CD4-positive, alpha-beta T cell (primary cell): ENCODE data around the gene DES. TPM values are rescaled to one million over a fixed set of nuclear protein-coding genes. Genes with fewer than 3 reads are reported as not detected.

ENCODE experiments used
- ATAC-seq: fragments of 200-7000 bp; cut with Tn5 transposase; one replicate; pipeline ENCODE4 v1.10.0; 2022; ENCODE audit warnings: mild to moderate bottlenecking; ENCODE audit not compliant: poor library complexity
- CTCF ChIA-PET: fragments of 350-600 bp; sonication (Branson Sonifier 250); formaldehyde crosslinking; loops from one replicate; lab custom pipeline; 2021; ENCODE audit warnings: antibody characterized with exemption, inconsistent platforms; lab: Charles Lee
- POLR2A ChIA-PET: fragments of 350-600 bp; sonication (Branson Sonifier 250); formaldehyde crosslinking; loops from one replicate; lab custom pipeline; 2021; ENCODE audit warnings: antibody characterized with exemption, inconsistent platforms; lab: Charles Lee
- DNase-seq, 14 experiments: peaks; one replicate each; pipeline ENCODE4 v3.0.0-alpha.2; 2013 to 2020; ENCODE audit warnings: mixed read lengths in 2 of 14
- H3K27ac ChIP-seq, 2 donors: one replicate each; pipeline versions ENCODE4 v1.5.1 to v1.7.0; 2013; ENCODE audit warnings: low read length in 2 of 2, low read depth in 1 of 2, mild to moderate bottlenecking in 1 of 2
- H3K27me3 ChIP-seq, 2 experiments: 1 replicate in 1 of 2; 2 replicates in 1 of 2; pipeline versions ENCODE4 v1.6.1 to v1.7.0; 2013; ENCODE audit warnings: low read length in 2 of 2, control low read depth in 1 of 2, mild to moderate bottlenecking in 1 of 2, moderate library complexity in 1 of 2; ENCODE audit not compliant: insufficient read depth in 2 of 2, control insufficient read depth in 1 of 2
- H3K36me3 ChIP-seq: one replicate; pipeline ENCODE4 v1.6.1; 2013; ENCODE audit warnings: low read length, control low read depth; ENCODE audit not compliant: insufficient read depth
- H3K4me1 ChIP-seq: one replicate; pipeline ENCODE4 v1.6.1; 2013; ENCODE audit warnings: low read length, control low read depth; ENCODE audit not compliant: insufficient read depth
- H3K4me3 ChIP-seq: one replicate; pipeline ENCODE4 v1.5.1; 2013; ENCODE audit warnings: mild to moderate bottlenecking, low read length, moderate library complexity
- H3K9me3 ChIP-seq, 2 experiments: 1 replicate in 1 of 2; 2 replicates in 1 of 2; pipeline versions ENCODE4 v1.6.1 to v1.7.0; 2013; ENCODE audit warnings: low read length in 2 of 2, mild to moderate bottlenecking in 2 of 2, control low read depth in 1 of 2, moderate library complexity in 1 of 2; ENCODE audit not compliant: control insufficient read depth in 1 of 2, insufficient read depth in 1 of 2
- H3K27ac Mint-ChIP-seq: one replicate; pipeline ENCODE4 v1.8.0; 2020; ENCODE audit warnings: mixed read lengths
- H3K27me3 Mint-ChIP-seq: one replicate; pipeline ENCODE4 v1.8.0; 2021; ENCODE audit warnings: mixed read lengths
- H3K36me3 Mint-ChIP-seq: one replicate; pipeline ENCODE4 v1.8.0; 2021; ENCODE audit warnings: low read depth, mixed read lengths
- H3K4me1 Mint-ChIP-seq: one replicate; pipeline ENCODE4 v1.8.0; 2021; ENCODE audit warnings: low read depth, mixed read lengths
- H3K4me3 Mint-ChIP-seq: one replicate; pipeline ENCODE4 v1.8.0; 2020; ENCODE audit warnings: mild to moderate bottlenecking, mixed read lengths
- H3K9me3 Mint-ChIP-seq: one replicate; pipeline ENCODE4 v1.8.0; 2020; ENCODE audit warnings: mixed read lengths
- CTCF ChIP-seq: fragments of 200-600 bp; IDR thresholded peaks from one replicate; pipeline ENCODE4 v1.8.0; 2022; ENCODE audit warnings: antibody characterized with exemption, mild to moderate bottlenecking
- intact Hi-C, 2 experiments: fragments of 100-400 bp; cut with DNase I in 1 of 2; cut with micrococcal nuclease in 1 of 2; formaldehyde crosslinking; loops; one replicate each; pipeline versions ENCODE4 v1.15.1 to v1.9.0; 2023 to 2025; cut with DNase I, micrococcal nuclease
- total RNA-seq, 174 experiments: library from RNA in 2 of 174; stranded (reverse) in 2 of 174; gene quantifications; one replicate each; pipeline ENCODE4 v1.2.3 and lab custom pipeline; 2021 to 2026

The DES gene
- total RNA-seq, 2 experiments from 2014 or later: not detected

- no peaks in the 10 kb centered on the region for H3K36me3 Mint-ChIP-seq
- POLR2A ChIA-PET: no interaction called here
- DNase-seq (no peak), ATAC-seq (no peak)
- Histone ChIP-seq H3K9me3 (peaks cover 6 to 7% of the 10 kb centered on the region in 2 experiments), H3K27ac (no peak overlapping the region), H3K27me3 (peaks cover 9 to 16% of the 10 kb centered on the region in 2 experiments), H3K4me1 (no peaks in the 10 kb centered on the region), H3K36me3 (no peaks in the 10 kb centered on the region), H3K4me3 (no peak overlapping the region)
- peaks cover 49% of the 10 kb centered on the region for H3K27me3 Mint-ChIP-seq
- H3K9me3 Mint-ChIP-seq: no peaks in the 10 kb centered on the region
- no peak for TF ChIP-seq CTCF
- H3K27ac Mint-ChIP-seq: no peak overlapping the region
- no peak overlapping the region for H3K4me3 Mint-ChIP-seq
- no peaks in the 10 kb centered on the region for H3K4me1 Mint-ChIP-seq
- CTCF ChIA-PET: no interaction called here
- intact Hi-C loops: no loop called here
Observed at GRCh38 chr2:219410390-219410789, 7.8 kb upstream of the DES start.

GRCh38 chr2:219414857-219415256 is 3.3 kb upstream of the DES start:
- CTCF ChIA-PET: no interaction called here
- no peak for TF ChIP-seq CTCF

GRCh38 chr2:219415580-219416234 is 2.5 kb upstream of the DES start:
- no peak overlapping the region for H3K27ac ChIP-seq
- Mint-ChIP-seq H3K36me3 (no peaks in the 10 kb centered on the region), H3K4me1 (no peaks in the 10 kb centered on the region), H3K27ac (no peak overlapping the region), H3K9me3 (no peaks in the 10 kb centered on the region), H3K4me3 (no peak overlapping the region), H3K27me3 (peaks cover 66% of the 10 kb centered on the region)
- DNase-seq: no peak
- CTCF ChIA-PET: no interaction called here
- no peak for TF ChIP-seq CTCF
- POLR2A ChIA-PET: no interaction called here
- no peak overlapping the region for H3K4me3 ChIP-seq
- peaks cover 28 to 67% of the 10 kb centered on the region in 2 experiments for H3K27me3 ChIP-seq
- no peak for ATAC-seq
- no peaks in the 10 kb centered on the region for H3K36me3 ChIP-seq
- peaks cover 7% of the 10 kb centered on the region for H3K4me1 ChIP-seq
- H3K9me3 ChIP-seq: peaks cover 6 to 12% of the 10 kb centered on the region in 2 experiments
- intact Hi-C loops: no loop called here

More at GRCh38 chr2:219414857-219415256, 3.3 kb upstream of the DES start:
- H3K36me3 ChIP-seq: no peaks in the 10 kb centered on the region
- peaks cover 7% of the 10 kb centered on the region for H3K4me1 ChIP-seq
- H3K27ac ChIP-seq: no peak overlapping the region
- no peak overlapping the region for H3K4me3 ChIP-seq
- H3K9me3 Mint-ChIP-seq: no peaks in the 10 kb centered on the region
- H3K36me3 Mint-ChIP-seq: no peaks in the 10 kb centered on the region
- no peak for DNase-seq
- POLR2A ChIA-PET: no interaction called here
- peaks cover 6 to 12% of the 10 kb centered on the region in 2 experiments for H3K9me3 ChIP-seq
- no peak overlapping the region for H3K27ac Mint-ChIP-seq
- no peak for ATAC-seq
- H3K27me3 ChIP-seq: peaks cover 23 to 58% of the 10 kb centered on the region in 2 experiments
- intact Hi-C loops: no loop called here
- no peak overlapping the region for H3K4me3 Mint-ChIP-seq
- peaks cover 58% of the 10 kb centered on the region for H3K27me3 Mint-ChIP-seq
- no peaks in the 10 kb centered on the region for H3K4me1 Mint-ChIP-seq
